Liver (tissue), 9 donors: ENCODE results near the gene UHRF2. TPM values are rescaled to one million over a fixed set of nuclear protein-coding genes. Genes with fewer than 3 reads are reported as not detected.
A peak's percentile ranks its signal among the peaks of the same experiment; 100 is the strongest.

Source experiments
- DNase-seq: peaks from one replicate; pipeline ENCODE4 v3.0.0-alpha.2; 2017; ENCODE audit warnings: low spot score
- H3K27ac ChIP-seq, 2 donors: one replicate each; pipeline ENCODE4 v1.7.0; 2013; ENCODE audit warnings: inconsistent platforms in 2 of 2, low read length in 2 of 2, control low read depth in 1 of 2, low read depth in 1 of 2, mild to moderate bottlenecking in 1 of 2
- H3K27me3 ChIP-seq, 4 donors: one replicate each; pipeline versions ENCODE4 v1.6.1 to v1.7.0; 2013; ENCODE audit warnings: low read length in 3 of 4, inconsistent platforms in 1 of 4, mild to moderate bottlenecking in 1 of 4, moderate library complexity in 1 of 4; ENCODE audit not compliant: control insufficient read depth in 4 of 4, insufficient read depth in 4 of 4
- H3K36me3 ChIP-seq, 4 donors: one replicate each; pipeline versions ENCODE4 v1.6.1 to v1.7.0; 2013; ENCODE audit warnings: low read length in 3 of 4, mild to moderate bottlenecking in 3 of 4, low read depth in 1 of 4, moderate library complexity in 1 of 4; ENCODE audit not compliant: control insufficient read depth in 4 of 4, insufficient read depth in 3 of 4
- H3K4me1 ChIP-seq, 4 donors: one replicate each; pipeline versions ENCODE4 v1.6.1 to v1.7.0; 2013; ENCODE audit warnings: low read length in 3 of 4, mild to moderate bottlenecking in 3 of 4, moderate library complexity in 1 of 4; ENCODE audit not compliant: control insufficient read depth in 4 of 4, insufficient read depth in 4 of 4
- H3K4me3 ChIP-seq, 3 donors: one replicate each; pipeline versions ENCODE4 v1.6.1 to v1.7.0; 2013; ENCODE audit warnings: low read length in 3 of 3, control low read depth in 1 of 3, low read depth in 1 of 3, mild to moderate bottlenecking in 1 of 3
- H3K9ac ChIP-seq, 2 donors: one replicate each; pipeline ENCODE4 v1.7.0; 2013; ENCODE audit warnings: low read length in 2 of 2, mild to moderate bottlenecking in 2 of 2, moderate library complexity in 2 of 2, control low read depth in 1 of 2, low read depth in 1 of 2
- H3K9me3 ChIP-seq, 4 donors: one replicate each; pipeline versions ENCODE4 v1.6.1 to v1.7.0; 2013; ENCODE audit warnings: low read length in 3 of 4; ENCODE audit not compliant: control insufficient read depth in 4 of 4
- FOXA1 ChIP-seq: IDR thresholded peaks from 2 replicates; pipeline ENCODE4 v1.6.1; 2016; ENCODE audit warnings: antibody characterized with exemption
- FOXA2 ChIP-seq: IDR thresholded peaks from 2 replicates; pipeline ENCODE4 v1.6.1; 2016; ENCODE audit warnings: antibody characterized with exemption
- HNF4A ChIP-seq, 2 donors: conservative IDR thresholded peaks; 2 replicates each; pipeline ENCODE4 v1.6.1; 2016; ENCODE audit warnings: antibody characterized with exemption in 2 of 2, mild to moderate bottlenecking in 2 of 2
- JUND ChIP-seq, 2 donors: IDR thresholded peaks; 2 replicates each; pipeline ENCODE4 v1.6.1; 2016; ENCODE audit warnings: antibody characterized with exemption in 2 of 2
- NR2F2 ChIP-seq: IDR thresholded peaks from 2 replicates; pipeline ENCODE4 v1.6.1; 2016; ENCODE audit warnings: antibody characterized with exemption
- RAD21 ChIP-seq, 2 donors: IDR thresholded peaks; 2 replicates each; pipeline ENCODE4 v1.6.1; 2016; ENCODE audit warnings: antibody characterized with exemption in 2 of 2, mild to moderate bottlenecking in 2 of 2
- RXRA ChIP-seq, 2 donors: IDR thresholded peaks; 2 replicates each; pipeline ENCODE4 v1.6.1; 2017 to 2018; ENCODE audit warnings: antibody characterized with exemption in 2 of 2, mild to moderate bottlenecking in 1 of 2
- SP1 ChIP-seq: IDR thresholded peaks from 2 replicates; pipeline ENCODE4 v1.6.1; 2018; ENCODE audit warnings: antibody characterized with exemption, mild to moderate bottlenecking
- YY1 ChIP-seq: IDR thresholded peaks from 2 replicates; pipeline ENCODE4 v1.6.1; 2016; ENCODE audit warnings: antibody characterized with exemption, mild to moderate bottlenecking
- WGBS: extraction: QIAGEN DNeasy Blood & Tissue Kit; methylation state at CpG from one replicate; pipeline ENCODE4 v1.1.7; 2013; 5-methylcytosine and 5-hydroxymethylcytosine counted together
- polyA plus RNA-seq, 2 donors: library from polyadenylated mRNA; stranded (reverse) in 1 of 2; unstranded in 1 of 2; fragments of 200-250 nt in 1 of 2; fragments of >200 nt in 1 of 2; fragmentation: Nextera tagmentation in 1 of 2; extraction: Ambion mirVana in 1 of 2; gene quantifications; one replicate each; pipeline versions ENCODE4 v1.2.1 to v1.2.3, GENCODE V29; 2013 to 2015
- total RNA-seq, 2 donors: library from RNA; depleted of rRNA; stranded (reverse); fragments of >200 nt; gene quantifications; one replicate each; pipeline ENCODE4 v1.2.3, GENCODE V29; 2014
- TF ChIP-seq, protein P1 (sequence below): IDR thresholded peaks from 2 replicates; pipeline ENCODE4 v1.6.1; 2016; ENCODE audit warnings: antibody characterized with exemption
- donor health status: healthy.
- donor health status: healthy.
- donor health status: healthy.
- donor health status: healthy.
- donor health status: healthy.

The UHRF2 gene
- total and polyA plus RNA-seq, 4 donors: 5.7 to 34.1 (median 16.9) TPM

DNA sequence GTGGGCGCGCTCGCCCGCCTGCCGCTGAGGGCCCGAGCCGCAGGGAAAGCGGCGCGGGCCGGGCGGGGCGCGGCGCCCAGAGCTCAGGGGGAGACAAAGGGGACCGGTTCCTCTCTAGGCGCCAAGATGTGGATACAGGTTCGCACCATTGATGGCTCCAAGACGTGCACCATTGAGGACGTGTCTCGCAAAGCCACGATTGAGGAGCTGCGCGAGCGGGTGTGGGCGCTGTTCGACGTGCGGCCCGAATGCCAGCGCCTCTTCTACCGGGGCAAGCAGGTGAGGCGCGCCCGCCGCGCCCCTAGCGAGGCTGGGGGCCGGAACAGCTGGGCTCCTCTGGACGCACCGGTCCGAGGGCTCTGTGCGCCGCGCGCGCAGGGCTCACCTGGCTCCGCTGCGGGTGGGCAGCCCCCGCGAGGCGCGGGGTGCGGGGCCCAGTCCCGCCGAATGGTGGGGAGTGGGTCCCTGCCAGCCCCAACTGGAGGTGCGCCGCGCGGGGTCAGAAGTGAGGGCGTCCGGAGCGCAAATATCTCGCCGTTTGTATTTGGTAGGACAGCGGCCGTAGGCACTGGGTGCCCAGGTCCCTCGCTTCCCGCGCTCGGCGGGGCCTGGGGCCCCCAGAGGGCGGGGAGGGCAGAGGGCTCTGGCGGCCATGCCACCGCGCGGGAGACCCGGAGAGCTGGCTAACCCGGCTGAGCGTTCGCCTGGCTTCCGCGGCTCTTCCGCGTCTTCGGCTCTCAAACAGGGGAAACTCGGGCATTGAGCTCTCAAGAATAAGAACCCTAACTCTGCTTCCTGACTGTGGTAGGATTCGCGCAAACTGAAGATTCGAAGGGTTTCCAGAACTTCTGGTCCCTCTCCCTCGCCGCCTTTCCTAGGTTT, 607 bp downstream of the UHRF2 start:
- under 1% methylated on average over 92 of the region's 92 CpGs for WGBS
- peak overlapping the region; percentile 73 to 78 for H3K27ac ChIP-seq
- TF ChIP-seq NR2F2 (no peak), YY1 (peak; percentile 30)
- no peaks in the 10 kb centered on the region for H3K9me3 ChIP-seq
- H3K4me3 ChIP-seq: peak overlapping the region; percentile 69 to 99 (median 96)
- peak; percentile 41 for DNase-seq
- H3K4me1 ChIP-seq: peaks cover 5 to 30% (median 12%) of the 10 kb centered on the region in 4 donors
- no peaks in the 10 kb centered on the region for H3K36me3 ChIP-seq
- no peaks in the 10 kb centered on the region for H3K27me3 ChIP-seq
- H3K9ac ChIP-seq: peak overlapping the region; percentile 50 to 81

DNA sequence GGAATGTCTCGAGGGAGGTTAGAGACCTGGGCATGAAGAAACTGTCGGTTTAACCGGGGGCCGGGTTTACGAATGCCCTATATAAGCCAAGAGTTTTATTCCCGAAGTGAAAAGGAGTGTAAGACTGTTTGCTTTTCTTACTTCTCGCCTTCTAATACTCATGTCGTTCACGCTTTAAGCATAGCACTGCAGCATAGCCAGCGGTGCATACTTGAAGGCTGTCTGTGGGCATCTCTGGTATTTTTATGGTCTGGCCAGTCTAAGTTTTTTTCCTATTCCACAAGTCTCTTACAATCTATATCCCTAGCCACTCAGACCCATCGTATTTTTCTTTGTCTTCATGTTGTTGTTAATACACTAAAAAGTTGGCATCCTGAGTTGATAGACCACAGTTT, 1.2 kb downstream of the UHRF2 start:
- H3K27me3 ChIP-seq: no peaks in the 10 kb centered on the region
- 2% methylated on average over 11 of the region's 11 CpGs for WGBS
- H3K27ac ChIP-seq: peak overlapping the region; percentile 8 to 78
- DNase-seq: no peak
- H3K9ac ChIP-seq: peak overlapping the region; percentile 50 to 81
- peaks cover 2 to 27% (median 11%) of the 10 kb centered on the region in 4 donors for H3K4me1 ChIP-seq
- no peak for TF ChIP-seq JUND (IDR thresholded peaks at IDR 0.05)
- no peaks in the 10 kb centered on the region for H3K36me3 ChIP-seq
- peak overlapping the region; percentile 69 to 99 (median 96) for H3K4me3 ChIP-seq
- no peaks in the 10 kb centered on the region for H3K9me3 ChIP-seq

DNA sequence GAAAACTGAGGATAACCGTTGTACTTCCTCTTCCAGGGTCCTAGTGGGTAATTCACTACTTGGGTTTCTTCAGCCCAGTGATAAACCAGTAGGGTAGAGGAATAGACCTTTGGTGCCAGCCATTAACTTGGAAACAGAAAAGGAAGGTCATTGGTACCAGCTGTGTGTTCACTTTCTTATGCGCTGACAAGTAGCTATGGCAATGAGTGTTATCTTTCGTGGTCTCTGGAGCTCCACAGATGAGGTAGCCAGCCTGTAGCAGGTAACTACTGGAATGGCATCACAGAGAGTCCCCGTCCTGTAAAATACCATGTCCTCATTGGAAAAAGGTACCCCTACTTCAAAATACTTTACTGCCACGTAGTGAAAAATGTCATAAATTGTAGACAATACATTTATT, 2.3 kb downstream of the UHRF2 start:
- WGBS: 79% methylated on average over 5 of the region's 5 CpGs
- no peak overlapping the region for H3K9ac ChIP-seq
- H3K36me3 ChIP-seq: no peaks in the 10 kb centered on the region
- no peaks in the 10 kb centered on the region for H3K27me3 ChIP-seq
- no peak for TF ChIP-seq NR2F2
- TF ChIP-seq SP1: no peak
- TF ChIP-seq RXRA (IDR thresholded peaks at IDR 0.05): no peak
- no peak for TF ChIP-seq HNF4A (conservative IDR thresholded peaks at IDR 0.05)
- TF ChIP-seq RAD21 (IDR thresholded peaks at IDR 0.05): no peak
- TF ChIP-seq JUND (IDR thresholded peaks at IDR 0.05): no peak
- TF ChIP-seq, protein P1, sequence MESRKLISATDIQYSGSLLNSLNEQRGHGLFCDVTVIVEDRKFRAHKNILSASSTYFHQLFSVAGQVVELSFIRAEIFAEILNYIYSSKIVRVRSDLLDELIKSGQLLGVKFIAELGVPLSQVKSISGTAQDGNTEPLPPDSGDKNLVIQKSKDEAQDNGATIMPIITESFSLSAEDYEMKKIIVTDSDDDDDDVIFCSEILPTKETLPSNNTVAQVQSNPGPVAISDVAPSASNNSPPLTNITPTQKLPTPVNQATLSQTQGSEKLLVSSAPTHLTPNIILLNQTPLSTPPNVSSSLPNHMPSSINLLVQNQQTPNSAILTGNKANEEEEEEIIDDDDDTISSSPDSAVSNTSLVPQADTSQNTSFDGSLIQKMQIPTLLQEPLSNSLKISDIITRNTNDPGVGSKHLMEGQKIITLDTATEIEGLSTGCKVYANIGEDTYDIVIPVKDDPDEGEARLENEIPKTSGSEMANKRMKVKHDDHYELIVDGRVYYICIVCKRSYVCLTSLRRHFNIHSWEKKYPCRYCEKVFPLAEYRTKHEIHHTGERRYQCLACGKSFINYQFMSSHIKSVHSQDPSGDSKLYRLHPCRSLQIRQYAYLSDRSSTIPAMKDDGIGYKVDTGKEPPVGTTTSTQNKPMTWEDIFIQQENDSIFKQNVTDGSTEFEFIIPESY: no peak
- no peak overlapping the region for H3K27ac ChIP-seq
- peaks cover 2 to 24% (median 11%) of the 10 kb centered on the region in 4 donors for H3K4me1 ChIP-seq
- DNase-seq: no peak
- no peak overlapping the region for H3K4me3 ChIP-seq
- no peaks in the 10 kb centered on the region for H3K9me3 ChIP-seq

DNA sequence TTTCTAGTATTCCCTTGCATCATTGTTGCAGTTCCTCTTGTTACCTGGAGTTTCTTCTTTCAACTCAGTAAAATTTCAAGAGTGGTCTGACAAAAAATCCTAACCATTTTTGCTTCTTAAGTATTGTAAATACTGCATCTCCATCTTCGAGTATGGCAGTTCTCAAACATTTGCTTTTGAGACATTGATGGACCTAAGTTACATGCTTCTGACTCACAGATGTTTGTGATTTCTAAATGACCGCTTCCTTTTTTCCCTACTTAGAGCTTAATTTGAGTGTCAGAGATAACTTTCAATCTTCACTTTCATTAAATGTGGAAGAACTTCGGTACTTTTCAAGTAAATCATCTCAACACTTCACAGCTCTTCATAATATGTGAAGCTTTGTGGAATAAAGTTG, 4.2 kb downstream of the UHRF2 start:
- no peaks in the 10 kb centered on the region for H3K36me3 ChIP-seq
- H3K9ac ChIP-seq: no peak overlapping the region
- no peak for DNase-seq
- H3K4me3 ChIP-seq: no peak overlapping the region
- no peak overlapping the region for H3K27ac ChIP-seq
- peaks cover 2 to 26% (median 12%) of the 10 kb centered on the region in 4 donors for H3K4me1 ChIP-seq
- H3K27me3 ChIP-seq: no peaks in the 10 kb centered on the region
- no peak for TF ChIP-seq FOXA1
- TF ChIP-seq RAD21 (IDR thresholded peaks at IDR 0.05): no peak
- no peak for TF ChIP-seq FOXA2
- no peak for TF ChIP-seq YY1
- H3K9me3 ChIP-seq: no peaks in the 10 kb centered on the region
- 75% methylated on average over 3 of the region's 3 CpGs for WGBS
